Left colon (tissue), 2 donors: ENCODE results near the gene KRT15. TPM values are rescaled to one million over a fixed set of nuclear protein-coding genes. Genes with fewer than 3 reads are reported as not detected.
"Not testable (repeated sequence)": the region's sequence is repeated elsewhere in the genome, so short reads cannot be mapped to it uniquely, and the experiment has no call there.

Source experiments
- ATAC-seq: fragments of 200-7000 bp; cut with Tn5 transposase; one replicate; pipeline ENCODE4 v1.9.1; 2020; ENCODE audit warnings: mild to moderate bottlenecking, moderate library complexity
- DNase-seq, 2 donors: peaks; one replicate each; pipeline ENCODE4 v3.0.0-alpha.2; 2020
- intact Hi-C, 2 donors: fragments of 100-400 bp; cut with DNase I in 1 of 2; cut with micrococcal nuclease in 1 of 2; formaldehyde crosslinking; loops; one replicate each; pipeline versions ENCODE4 v1.11.2 to v1.14.0; 2022; cut with DNase I, micrococcal nuclease
- total RNA-seq, 2 donors: library from RNA; stranded (reverse); fragmentation: NEBNext Ultra II Directional; extraction: Animal tissue kit (Norgen Biotek cat#: 25700); gene quantifications; one replicate each; pipeline ENCODE4 v1.2.1, GENCODE V29; 2021
- donor health status: DM: no; HTN: no; CAD: no.
- donor health status: DM: yes; HTN: yes; CAD: no.

KRT15 gene
- total RNA-seq, 2 donors from 2014 or later = 6.8 to 30.9 TPM

GRCh38 chr17:41547378-41547841 is 28.7 kb upstream of the KRT15 start:
- DNase-seq (peak in 1 of 2 donors; percentile 54), ATAC-seq (peak; percentile 10)

GRCh38 chr17:41546819-41547218 is 28.1 kb upstream of the KRT15 start:
- DNase-seq (no peak), ATAC-seq (no peak)
- intact Hi-C loops = loop anchor here in 1 of 2 donors (5.0 to 10.0 kb wide), 2 partner anchors 100 to 642 kb away; no protein-coding TSS in a partner anchor

More at GRCh38 chr17:41547378-41547841, 28.7 kb upstream of the KRT15 start:
- intact Hi-C loops = loop anchor here in 1 of 2 donors (5.0 to 10.0 kb wide), 2 partner anchors 100 to 643 kb away; no protein-coding TSS in a partner anchor

- DNase-seq (no peak), ATAC-seq (no peak)
- intact Hi-C loops = loop anchor here in 1 of 2 donors (5.0 to 10.0 kb wide), 2 partner anchors 101 to 641 kb away; no protein-coding TSS in a partner anchor
These were observed 27.2 kb upstream of the KRT15 start for GRCh38 chr17:41545829-41546410.

GRCh38 chr17:41544935-41545334 is 26.2 kb upstream of the KRT15 start:
- no peak for DNase-seq
- intact Hi-C loops = loop anchor here in 1 of 2 donors (5.0 to 10.0 kb wide), 2 partner anchors 102 to 640 kb away; no protein-coding TSS in a partner anchor
- no peak for ATAC-seq

GRCh38 chr17:41544491-41544892 is 25.8 kb upstream of the KRT15 start:
- intact Hi-C loops = loop anchor here in 1 of 2 donors (10.0 kb wide), 1 partner anchor 640 kb away; no protein-coding TSS in a partner anchor
- peak; percentile 63 for ATAC-seq
- DNase-seq = peak; percentile 60 to 79

GRCh38 chr17:41542786-41543185 is 24.1 kb upstream of the KRT15 start:
- not testable (repeated sequence) for ATAC-seq, DNase-seq
- intact Hi-C loops = loop anchor here in 1 of 2 donors (10.0 kb wide), 1 partner anchor 638 kb away; no protein-coding TSS in a partner anchor

GRCh38 chr17:41542357-41542756 is 23.7 kb upstream of the KRT15 start:
- intact Hi-C loops = loop anchor here in 1 of 2 donors (10.0 kb wide), 1 partner anchor 638 kb away; no protein-coding TSS in a partner anchor
- no peak for DNase-seq
- ATAC-seq = peak; percentile 48

GRCh38 chr17:41540921-41541625 is 22.4 kb upstream of the KRT15 start:
- ATAC-seq = no peak
- peak in 1 of 2 donors; percentile 28 for DNase-seq
- intact Hi-C loops = loop anchor here in 1 of 2 donors (10.0 kb wide), 1 partner anchor 636 kb away; no protein-coding TSS in a partner anchor

- ATAC-seq (no peak), DNase-seq (peak in 1 of 2 donors; percentile 22)
- intact Hi-C loops = loop anchor here in 1 of 2 donors (10.0 kb wide), 1 partner anchor 635 kb away; no protein-coding TSS in a partner anchor
These were observed 21.4 kb upstream of the KRT15 start for GRCh38 chr17:41539979-41540701.

GRCh38 chr17:41539071-41539492 is 20.4 kb upstream of the KRT15 start:
- intact Hi-C loops = no loop called here
- ATAC-seq = no peak
- DNase-seq = no peak

- ATAC-seq = no peak
- no peak for DNase-seq
- intact Hi-C loops = no loop called here
These were observed 19.9 kb upstream of the KRT15 start for GRCh38 chr17:41538565-41538991.

GRCh38 chr17:41537990-41538389 is 19.3 kb upstream of the KRT15 start:
- no peak for DNase-seq
- intact Hi-C loops = no loop called here
- no peak for ATAC-seq

GRCh38 chr17:41537614-41537954 is 18.9 kb upstream of the KRT15 start:
- intact Hi-C loops = no loop called here
- no peak for DNase-seq
- no peak for ATAC-seq

- intact Hi-C loops = no loop called here
- ATAC-seq (no peak), DNase-seq (no peak)
These were observed 18.3 kb upstream of the KRT15 start for GRCh38 chr17:41536741-41537613.

- DNase-seq (peak in 1 of 2 donors; percentile 55), ATAC-seq (peak; percentile 78)
- intact Hi-C loops = no loop called here
These were observed 17.2 kb upstream of the KRT15 start for GRCh38 chr17:41535764-41536481.

GRCh38 chr17:41534899-41535546 is 16.3 kb upstream of the KRT15 start:
- ATAC-seq (no peak), DNase-seq (no peak)
- intact Hi-C loops = no loop called here

GRCh38 chr17:41533613-41534012 is 14.9 kb upstream of the KRT15 start:
- intact Hi-C loops = no loop called here
- no peak for DNase-seq
- no peak for ATAC-seq
